Heart right ventricle (tissue), 16 donors: ENCODE results near the gene CACNA1C. TPM values are rescaled to one million over a fixed set of nuclear protein-coding genes. Genes with fewer than 3 reads are reported as not detected.
A peak's percentile ranks its signal among the peaks of the same experiment; 100 is the strongest.

ENCODE experiments used
- ATAC-seq, 8 donors: fragments of 200-7000 bp; cut with Tn5 transposase; one replicate each; pipeline ENCODE4 v1.9.1; 2020; ENCODE audit warnings: mild to moderate bottlenecking in 8 of 8, moderate library complexity in 8 of 8, moderate number of reproducible peaks in 1 of 8
- DNase-seq, 2 donors: peaks; one replicate each; pipeline ENCODE4 v3.0.0-alpha.2; 2020
- H3K27ac ChIP-seq, 10 donors: fragments of 200-600 bp; sonication (generic) in 2 of 10; one replicate each; pipeline versions ENCODE4 v1.5.0 to v1.8.0; 2020 to 2022; ENCODE audit warnings: mild to moderate bottlenecking in 3 of 10
- H3K27me3 ChIP-seq, 7 donors: fragments of 200-600 bp; one replicate each; pipeline ENCODE4 v1.8.0; 2021 to 2022; ENCODE audit warnings: mild to moderate bottlenecking in 2 of 7
- H3K36me3 ChIP-seq, 9 donors: fragments of 200-600 bp; sonication (generic) in 1 of 9; one replicate each; pipeline versions ENCODE4 v1.5.0 to v1.8.0; 2020 to 2022; ENCODE audit warnings: mild to moderate bottlenecking in 2 of 9
- H3K4me1 ChIP-seq, 9 donors: fragments of 200-600 bp; sonication (generic) in 1 of 9; one replicate each; pipeline versions ENCODE4 v1.5.0 to v1.8.0; 2020 to 2022; ENCODE audit warnings: mild to moderate bottlenecking in 4 of 9
- H3K4me3 ChIP-seq, 10 donors: fragments of 200-600 bp; sonication (generic) in 2 of 10; one replicate each; pipeline versions ENCODE4 v1.5.0 to v1.8.0; 2020 to 2022; ENCODE audit warnings: mild to moderate bottlenecking in 7 of 10, moderate library complexity in 2 of 10
- H3K9me3 ChIP-seq, 11 donors: fragments of 200-600 bp in 10 of 11; sonication (generic) in 2 of 11; one replicate each; pipeline versions ENCODE4 v1.5.0 to v1.8.0; 2013 to 2022; ENCODE audit warnings: mild to moderate bottlenecking in 2 of 11, control low read depth in 1 of 11, moderate library complexity in 1 of 11
- CTCF ChIP-seq, 9 donors: fragments of 200-600 bp; sonication (generic) in 2 of 9; IDR thresholded peaks; one replicate each; pipeline versions ENCODE4 v1.5.0 to v1.8.0; 2021 to 2022; ENCODE audit warnings: antibody characterized with exemption in 9 of 9, mild to moderate bottlenecking in 5 of 9, moderate library complexity in 1 of 9
- WGBS, 2 donors: extraction: QIAGEN DNeasy Blood & Tissue Kit; methylation state at CpG; one replicate each; pipeline ENCODE4 v1.1.7; 2013; ENCODE audit warnings: inconsistent platforms in 1 of 2; 5-methylcytosine and 5-hydroxymethylcytosine counted together
- intact Hi-C, 10 donors: fragments of 100-400 bp; cut with DNase I; formaldehyde crosslinking; loops; one replicate each; pipeline versions ENCODE4 v1.11.1 to v1.14.2; 2022
- polyA plus RNA-seq, 2 donors: library from polyadenylated mRNA; stranded (reverse); fragments of 200-250 nt; gene quantifications; one replicate each; pipeline ENCODE4 v1.2.3, GENCODE V29; 2013
- total RNA-seq, 10 donors: library from RNA; stranded (reverse); fragmentation: NEBNext Ultra II Directional in 3 of 10; extraction: Animal tissue kit (Norgen Biotek cat#: 25700) in 3 of 10; gene quantifications; one replicate each; pipeline versions ENCODE4 v1.2.1 to v1.2.4, GENCODE V29; 2021 to 2023
- donor health status: Arrhythmogenic right ventricular cardiomyopathy.
- donor health status: ischemic (EF 13 %, LVEDD 7.1; RV severe dilation, severe dysfunction).
- donor health status: healthy with polysubstance abuse.
- donor health status: DM: no; HTN: yes; CAD: no.
- donor health status: DM: no; HTN: no; CAD: no.
- donor health status: ischemic (EF 25% LVEDD 6.9; RV normal size, moderate dysfunction).
- donor health status: ischemic (EF 25% LVEDD 5.7; RV mildly dilated, moderate dysfunction).
- donor health status: healthy.
- donor health status: DM: yes; HTN: yes; CAD: no.
- donor health status: Ischemic cardiomyopathy.
- donor health status: ischemic (EF 35%, LVEDD 5.7; RV mildly dilated, moderate dysfunction).
- donor health status: nonischemic (EF 11% LVEDD 7.7; RV severe dilation, severe dysfunction).
- donor health status: DM: yes; HTN: yes; CAD: no.
- donor health status: PGD.
- donor health status: ischemic (EF 29% LVEDD 5.4; RV normal size, mild dysfunction).
- donor health status: nonischemic (EF 23%, LVEDD 6.1; RV moderate dilation, normal function).

Gene CACNA1C
- total and polyA plus RNA-seq, 12 donors, result 19.1 to 222 (median 183) TPM

DNA sequence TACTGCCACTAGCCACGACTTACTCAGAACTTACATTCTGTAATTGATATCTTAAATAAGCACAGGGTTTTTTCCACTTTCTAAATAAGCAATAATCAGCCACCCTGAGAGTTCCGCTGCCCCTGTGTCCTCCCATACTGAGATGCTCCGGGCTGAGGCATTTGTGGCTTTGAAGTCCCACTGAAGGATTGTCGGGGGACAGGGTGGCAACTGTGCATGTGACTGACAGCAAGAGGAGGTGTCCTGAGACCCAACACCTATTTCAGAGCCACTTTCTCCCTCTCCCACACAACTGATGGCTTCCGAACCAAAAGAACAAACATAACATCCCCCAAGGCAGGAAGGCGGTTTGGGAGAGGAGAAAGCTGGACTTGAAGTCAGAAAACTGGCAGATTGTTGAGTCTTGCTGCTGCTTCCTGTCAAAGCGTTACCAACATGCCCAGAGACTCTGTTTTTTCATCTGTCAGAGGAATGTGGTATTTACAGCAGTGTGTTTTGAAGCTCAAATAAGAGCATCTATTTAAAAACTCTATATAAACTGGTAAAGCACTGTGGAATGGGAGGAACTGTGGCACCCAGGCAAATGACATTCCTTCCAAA is 584.1 kb downstream of the CACNA1C start:
- WGBS, 2 donors, result 82 to 84% methylated on average over 7 of the region's 7 CpGs
- Histone ChIP-seq H3K27ac (peak overlapping the region in 5 of 10 donors; percentile 7 to 43 (median 28)), H3K36me3 (peaks cover 0 to 58% (median 0%) of the 10 kb centered on the region in 9 donors), H3K4me3 (no peak overlapping the region), H3K4me1 (peaks cover 5 to 46% (median 20%) of the 10 kb centered on the region in 9 donors), H3K27me3 (no peaks in the 10 kb centered on the region), H3K9me3 (no peaks in the 10 kb centered on the region)
- DNase-seq, result no peak
- intact Hi-C loops, result no loop called here
- ATAC-seq, result no peak
- no peak for TF ChIP-seq CTCF (IDR thresholded peaks at IDR 0.05)

DNA sequence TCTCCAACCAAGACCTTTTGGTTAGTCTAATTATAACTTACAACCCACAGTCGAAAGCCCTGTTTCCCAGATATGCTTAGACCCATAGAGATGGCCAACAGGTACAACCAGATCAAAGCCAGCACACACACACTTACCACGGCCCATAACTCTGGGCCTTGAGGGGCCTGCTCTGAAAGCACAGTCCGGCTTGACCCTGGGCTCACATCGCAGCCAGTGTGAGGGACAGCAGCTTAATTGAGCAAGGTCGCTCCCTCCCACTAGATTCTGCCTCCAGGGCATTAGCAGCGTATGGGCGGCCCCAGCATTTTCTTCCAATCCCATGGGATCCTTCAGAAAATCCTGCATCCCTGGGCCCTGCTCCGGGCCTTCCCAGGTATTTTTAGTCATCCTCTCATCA is 584.6 kb downstream of the CACNA1C start:
- no peak for TF ChIP-seq CTCF (IDR thresholded peaks at IDR 0.05)
- intact Hi-C loops, result no loop called here
- H3K27ac ChIP-seq, result peak overlapping the region in 4 of 10 donors; percentile 7 to 43 (median 22)
- H3K36me3 ChIP-seq, result peaks cover 0 to 58% (median 0%) of the 10 kb centered on the region in 9 donors
- no peaks in the 10 kb centered on the region for H3K9me3 ChIP-seq
- 74 to 81% methylated on average over 8 of the region's 8 CpGs for WGBS, 2 donors
- peaks cover 5 to 51% (median 26%) of the 10 kb centered on the region in 9 donors for H3K4me1 ChIP-seq
- no peak overlapping the region for H3K4me3 ChIP-seq
- no peaks in the 10 kb centered on the region for H3K27me3 ChIP-seq
- no peak for DNase-seq
- ATAC-seq, result no peak

- DNase-seq, result no peak
- no peak for TF ChIP-seq CTCF (IDR thresholded peaks at IDR 0.05)
- Histone ChIP-seq H3K27me3 (no peaks in the 10 kb centered on the region), H3K36me3 (peaks cover 0 to 53% (median 0%) of the 10 kb centered on the region in 9 donors), H3K9me3 (no peaks in the 10 kb centered on the region), H3K4me3 (no peak overlapping the region), H3K4me1 (peaks cover 5 to 50% (median 26%) of the 10 kb centered on the region in 9 donors), H3K27ac (no peak overlapping the region)
- no peak for ATAC-seq
- intact Hi-C loops, result no loop called here
- WGBS, 2 donors, result 94 to 95% methylated on average over 15 of the region's 15 CpGs
Observed at GRCh38 chr12:2638273-2639019, 585.7 kb downstream of the CACNA1C start.

GRCh38 chr12:2639020-2639298 is 586.2 kb downstream of the CACNA1C start:
- H3K4me3 ChIP-seq, result no peak overlapping the region
- no peaks in the 10 kb centered on the region for H3K9me3 ChIP-seq
- peaks cover 0 to 48% (median 0%) of the 10 kb centered on the region in 9 donors for H3K36me3 ChIP-seq
- no peak for TF ChIP-seq CTCF (IDR thresholded peaks at IDR 0.05)
- ATAC-seq (no peak), DNase-seq (no peak)
- no peaks in the 10 kb centered on the region for H3K27me3 ChIP-seq
- intact Hi-C loops, result no loop called here
- peaks cover 5 to 50% (median 26%) of the 10 kb centered on the region in 9 donors for H3K4me1 ChIP-seq
- WGBS, 2 donors, result 90 to 92% methylated on average over 10 of the region's 10 CpGs
- no peak overlapping the region for H3K27ac ChIP-seq
